GM12864 (cell line): Measurements from ENCODE around the gene TESK1.
"Not testable (repeated sequence)": the region's sequence is repeated elsewhere in the genome, so short reads cannot be mapped to it uniquely, and the experiment has no call there.

Experiments used
- DNase-seq: peaks from one replicate; pipeline ENCODE4 v3.0.0-alpha.2; 2011; ENCODE audit warnings: low read depth
- H3K4me3 ChIP-seq: 2 replicates; pipeline ENCODE4 v1.5.1; 2011; ENCODE audit warnings: mild to moderate bottlenecking, low read depth, low read length, control low read depth
- TF ChIP-seq, protein P1 (sequence below): IDR thresholded peaks from 2 replicates; pipeline ENCODE4 v1.5.1; 2011; ENCODE audit warnings: low read depth, mild to moderate bottlenecking, moderate library complexity, low read length, control low read depth, inconsistent platforms; ENCODE audit errors: missing control alignments

The TESK1 gene

DNA sequence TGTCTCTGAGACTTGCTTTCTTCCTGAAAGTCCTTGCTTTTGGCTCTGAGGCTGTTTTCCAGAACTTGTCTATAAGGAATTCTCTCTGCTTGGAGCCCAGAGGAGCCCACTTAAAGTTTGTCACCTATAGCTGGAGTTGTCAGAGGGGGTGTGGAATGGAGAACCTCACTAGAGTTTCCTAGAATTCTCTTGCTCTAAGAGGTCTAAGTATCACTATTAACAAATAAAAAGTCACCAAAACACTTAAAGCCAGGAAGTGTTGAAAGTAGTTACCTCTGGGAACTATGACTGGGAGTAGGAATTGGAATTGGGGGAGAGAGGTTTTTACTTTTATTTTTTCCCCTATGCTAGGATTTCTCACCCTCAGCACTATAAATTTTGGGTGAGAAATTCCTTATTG, 30.7 kb downstream of the TESK1 start:
- TF ChIP-seq, protein P1, sequence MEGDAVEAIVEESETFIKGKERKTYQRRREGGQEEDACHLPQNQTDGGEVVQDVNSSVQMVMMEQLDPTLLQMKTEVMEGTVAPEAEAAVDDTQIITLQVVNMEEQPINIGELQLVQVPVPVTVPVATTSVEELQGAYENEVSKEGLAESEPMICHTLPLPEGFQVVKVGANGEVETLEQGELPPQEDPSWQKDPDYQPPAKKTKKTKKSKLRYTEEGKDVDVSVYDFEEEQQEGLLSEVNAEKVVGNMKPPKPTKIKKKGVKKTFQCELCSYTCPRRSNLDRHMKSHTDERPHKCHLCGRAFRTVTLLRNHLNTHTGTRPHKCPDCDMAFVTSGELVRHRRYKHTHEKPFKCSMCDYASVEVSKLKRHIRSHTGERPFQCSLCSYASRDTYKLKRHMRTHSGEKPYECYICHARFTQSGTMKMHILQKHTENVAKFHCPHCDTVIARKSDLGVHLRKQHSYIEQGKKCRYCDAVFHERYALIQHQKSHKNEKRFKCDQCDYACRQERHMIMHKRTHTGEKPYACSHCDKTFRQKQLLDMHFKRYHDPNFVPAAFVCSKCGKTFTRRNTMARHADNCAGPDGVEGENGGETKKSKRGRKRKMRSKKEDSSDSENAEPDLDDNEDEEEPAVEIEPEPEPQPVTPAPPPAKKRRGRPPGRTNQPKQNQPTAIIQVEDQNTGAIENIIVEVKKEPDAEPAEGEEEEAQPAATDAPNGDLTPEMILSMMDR, result no peak

DNA sequence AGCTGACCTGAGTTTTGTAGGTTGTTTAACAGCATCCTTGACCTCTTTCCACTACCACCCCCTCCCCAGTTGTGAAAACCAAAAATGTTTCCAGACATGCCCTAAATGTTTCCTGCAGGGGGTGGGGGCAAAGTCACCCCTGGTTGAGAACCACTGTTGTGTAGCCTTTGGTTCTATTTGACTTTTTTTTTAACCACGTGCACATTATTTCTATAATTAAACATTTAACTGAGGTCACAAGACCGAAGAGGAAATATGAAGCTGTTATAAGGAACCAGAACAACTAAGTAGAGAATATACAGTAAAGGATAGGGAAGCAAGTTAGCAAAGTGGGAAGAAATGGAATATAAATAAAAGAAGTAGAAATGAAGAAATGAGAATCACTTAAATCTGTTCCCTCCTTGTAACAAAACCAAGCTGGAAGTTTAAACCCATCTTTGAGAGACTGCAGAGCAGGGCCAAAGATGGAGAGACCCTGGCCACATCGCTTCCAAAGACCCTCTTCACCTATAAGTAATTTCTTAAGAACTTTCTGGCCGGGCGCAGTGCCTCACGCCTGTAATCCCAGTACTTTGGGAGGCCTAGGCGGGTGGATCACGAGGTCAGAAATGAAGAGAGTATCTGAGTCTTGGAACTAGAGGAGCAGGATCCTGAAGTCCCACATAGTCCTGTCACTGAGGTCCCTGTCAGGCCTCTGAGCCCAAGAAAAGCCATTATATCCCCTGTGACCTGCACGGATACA, 31.2 kb downstream of the TESK1 start:
- no peak overlapping the region for H3K4me3 ChIP-seq
- DNase-seq, result no peak
- TF ChIP-seq, protein P1, result no peak

More for the DNA sequence above, 30.7 kb downstream of the TESK1 start:
- no peak for DNase-seq
- H3K4me3 ChIP-seq, result no peak overlapping the region

GRCh38 chr9:35636877-35637246, 31.8 kb downstream of the TESK1 start:
- H3K4me3 ChIP-seq, DNase-seq: not testable (repeated sequence)

GRCh38 chr9:35637427-35637955, 32.4 kb downstream of the TESK1 start:
- DNase-seq, H3K4me3 ChIP-seq: not testable (repeated sequence)

DNA sequence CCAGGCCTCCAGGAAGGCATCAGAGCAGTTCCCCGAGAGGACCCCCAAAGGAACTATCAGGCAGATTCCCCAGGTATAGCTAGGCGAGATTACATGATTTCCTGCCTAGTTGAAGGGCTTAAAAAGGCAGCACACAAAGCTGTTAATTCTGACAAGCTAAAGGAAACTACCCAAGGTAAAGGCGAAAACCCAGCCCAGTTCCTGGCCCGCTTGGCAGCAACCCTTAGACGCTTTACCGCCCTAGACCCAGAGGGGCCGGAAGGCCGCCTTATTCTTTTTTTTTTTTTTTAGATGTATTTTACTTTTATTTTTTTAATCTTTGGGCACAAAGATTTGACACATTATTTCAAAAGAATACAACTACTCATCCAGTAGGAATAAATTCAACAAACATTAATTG, 33.7 kb downstream of the TESK1 start:
- not testable (repeated sequence) for H3K4me3 ChIP-seq, DNase-seq

GRCh38 chr9:35639225-35639624, 34.2 kb downstream of the TESK1 start:
- H3K4me3 ChIP-seq, result not testable (repeated sequence)

GRCh38 chr9:35639631-35640030, 34.6 kb downstream of the TESK1 start:
- TF ChIP-seq, protein P1, result no peak
- no peak overlapping the region for H3K4me3 ChIP-seq
- DNase-seq, result no peak

More at GRCh38 chr9:35639225-35639624, 34.2 kb downstream of the TESK1 start:
- not testable (repeated sequence) for DNase-seq

GRCh38 chr9:35640431-35640830, 35.4 kb downstream of the TESK1 start:
- H3K4me3 ChIP-seq, DNase-seq: not testable (repeated sequence)

- H3K4me3 ChIP-seq, result not testable (repeated sequence)
Measured at GRCh38 chr9:35641478-35641877, 36.4 kb downstream of the TESK1 start.

GRCh38 chr9:35643046-35643445, 38.0 kb downstream of the TESK1 start:
- TF ChIP-seq, protein P1, result no peak
- no peak for DNase-seq
- H3K4me3 ChIP-seq, result no peak overlapping the region

More at GRCh38 chr9:35641478-35641877, 36.4 kb downstream of the TESK1 start:
- DNase-seq, result not testable (repeated sequence)

GRCh38 chr9:35645736-35646135, 40.7 kb downstream of the TESK1 start:
- not testable (repeated sequence) for DNase-seq
- H3K4me3 ChIP-seq, result peak overlapping the region; percentile 80
